Measurements from ENCODE around the gene ZFYVE28. TPM values are rescaled to one million over a fixed set of nuclear protein-coding genes. Genes with fewer than 3 reads are reported as not detected.

The ZFYVE28 gene
- total RNA-seq, 1 experiment from 2014 or later = 12.9 TPM

GRCh38 chr4:2272828-2273120, 145.7 kb downstream of the ZFYVE28 start:
- intact Hi-C loops (cut with micrococcal nuclease; ENCODE audit: unreplicated experiment) = no loop called here
- no peaks in the 10 kb centered on the region for H3K9me3 ChIP-seq (ENCODE audit: insufficient read depth, low read depth)
- no peak for DNase-seq
- no peaks in the 10 kb centered on the region for H4K20me1 ChIP-seq (ENCODE audit: insufficient read depth)
- peaks cover 47% of the 10 kb centered on the region for H3K27me3 ChIP-seq (ENCODE audit: insufficient read depth, low read depth)
- ChIA-PET CTCF (no interaction called here), POLR2A (ENCODE audit: unreplicated experiment) (no interaction called here)
- no peak overlapping the region for H3K27ac ChIP-seq
- TF ChIP-seq, protein P1, sequence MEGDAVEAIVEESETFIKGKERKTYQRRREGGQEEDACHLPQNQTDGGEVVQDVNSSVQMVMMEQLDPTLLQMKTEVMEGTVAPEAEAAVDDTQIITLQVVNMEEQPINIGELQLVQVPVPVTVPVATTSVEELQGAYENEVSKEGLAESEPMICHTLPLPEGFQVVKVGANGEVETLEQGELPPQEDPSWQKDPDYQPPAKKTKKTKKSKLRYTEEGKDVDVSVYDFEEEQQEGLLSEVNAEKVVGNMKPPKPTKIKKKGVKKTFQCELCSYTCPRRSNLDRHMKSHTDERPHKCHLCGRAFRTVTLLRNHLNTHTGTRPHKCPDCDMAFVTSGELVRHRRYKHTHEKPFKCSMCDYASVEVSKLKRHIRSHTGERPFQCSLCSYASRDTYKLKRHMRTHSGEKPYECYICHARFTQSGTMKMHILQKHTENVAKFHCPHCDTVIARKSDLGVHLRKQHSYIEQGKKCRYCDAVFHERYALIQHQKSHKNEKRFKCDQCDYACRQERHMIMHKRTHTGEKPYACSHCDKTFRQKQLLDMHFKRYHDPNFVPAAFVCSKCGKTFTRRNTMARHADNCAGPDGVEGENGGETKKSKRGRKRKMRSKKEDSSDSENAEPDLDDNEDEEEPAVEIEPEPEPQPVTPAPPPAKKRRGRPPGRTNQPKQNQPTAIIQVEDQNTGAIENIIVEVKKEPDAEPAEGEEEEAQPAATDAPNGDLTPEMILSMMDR (conservative IDR thresholded peaks at IDR 0.05) = no peak
- no peak for TF ChIP-seq EZH2 (IDR thresholded peaks at IDR 0.05; ENCODE audit: low read depth)
- H3K36me3 ChIP-seq (ENCODE audit: low read depth) = no peaks in the 10 kb centered on the region
- no peaks in the 10 kb centered on the region for H3K4me1 ChIP-seq (replicated peaks; ENCODE audit: insufficient read depth)
- H3K4me3 ChIP-seq = no peak overlapping the region
- H3K9me2 ChIP-seq (ENCODE audit: insufficient read depth) = no peaks in the 10 kb centered on the region
- no peak overlapping the region for H3K4me2 ChIP-seq
- BruUV-seq (replicated peaks) = no TSS peak
- no peaks in the 10 kb centered on the region for H3F3A ChIP-seq (ENCODE audit: insufficient read depth, low read depth)
- no peaks in the 10 kb centered on the region for H3K79me2 ChIP-seq (ENCODE audit: low read depth)
- H2AFZ ChIP-seq = no peak overlapping the region

DNA sequence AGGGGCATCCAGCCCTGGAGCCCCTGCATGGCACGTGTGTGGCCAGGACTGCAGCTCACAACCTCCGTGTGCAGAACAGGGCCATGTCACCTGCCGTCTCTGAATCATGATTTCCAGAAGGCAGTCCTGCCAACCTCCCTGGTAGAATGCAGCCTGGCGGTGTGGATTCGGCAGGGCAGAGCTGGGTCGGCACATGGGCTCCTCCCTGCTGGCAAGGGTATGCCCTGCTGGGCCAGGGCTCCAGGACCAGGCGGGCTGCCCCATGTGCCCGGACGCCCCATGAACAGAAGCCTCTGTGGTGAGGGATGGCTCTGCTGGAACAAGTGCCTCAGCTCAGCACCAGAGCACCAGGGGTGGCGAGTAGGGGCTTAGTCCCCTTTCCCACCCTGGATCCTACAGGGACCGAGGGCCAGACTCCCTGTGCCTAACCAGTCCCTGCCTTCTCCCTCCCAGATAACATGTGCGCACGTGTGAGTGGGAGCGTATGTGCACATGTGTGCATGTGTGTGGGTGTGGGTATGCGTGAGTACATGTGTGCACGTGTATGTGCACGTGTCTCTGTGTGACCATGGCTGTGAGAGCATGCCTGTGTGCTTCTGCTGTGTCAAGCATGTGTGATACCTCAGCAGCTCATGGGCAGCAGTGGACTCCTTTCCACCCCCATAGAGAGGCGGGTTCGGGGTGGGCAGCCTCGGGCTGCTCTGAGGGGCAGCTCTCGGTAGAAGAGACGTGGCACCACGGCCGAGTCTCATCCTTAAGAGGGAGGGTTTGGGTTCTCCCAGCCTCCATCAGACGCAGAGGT, 146.2 kb downstream of the ZFYVE28 start:
- H3K4me1 ChIP-seq (replicated peaks; ENCODE audit: insufficient read depth) = no peaks in the 10 kb centered on the region
- no peak overlapping the region for H3K27ac ChIP-seq
- H3K9me3 ChIP-seq (ENCODE audit: insufficient read depth, low read depth) = no peaks in the 10 kb centered on the region
- no peak overlapping the region for H2AFZ ChIP-seq
- H3F3A ChIP-seq (ENCODE audit: insufficient read depth, low read depth) = no peaks in the 10 kb centered on the region
- H3K79me2 ChIP-seq (ENCODE audit: low read depth) = no peaks in the 10 kb centered on the region
- H3K4me2 ChIP-seq = no peak overlapping the region
- H4K20me1 ChIP-seq (ENCODE audit: insufficient read depth) = no peaks in the 10 kb centered on the region
- no peak overlapping the region for H3K4me3 ChIP-seq
- BruUV-seq (replicated peaks) = no TSS peak
- H3K27me3 ChIP-seq (ENCODE audit: insufficient read depth, low read depth) = peaks cover 50% of the 10 kb centered on the region
- POLR2A ChIA-PET (ENCODE audit: unreplicated experiment) = no interaction called here
- no peaks in the 10 kb centered on the region for H3K9me2 ChIP-seq (ENCODE audit: insufficient read depth)
- H3K36me3 ChIP-seq (ENCODE audit: low read depth) = no peaks in the 10 kb centered on the region
- CTCF ChIA-PET = interaction anchor here (0.6 kb wide), 1 partner anchor 157 kb away, joined by 7 read pairs; no protein-coding TSS in a partner anchor
- TF ChIP-seq EZH2 (IDR thresholded peaks at IDR 0.05; ENCODE audit: low read depth) = no peak
- TF ChIP-seq, protein P1 (conservative IDR thresholded peaks at IDR 0.05) = no peak
- intact Hi-C loops (cut with micrococcal nuclease; ENCODE audit: unreplicated experiment) = no loop called here
- no peak for DNase-seq

GRCh38 chr4:2271279-2272025, 147.0 kb downstream of the ZFYVE28 start:
- Histone ChIP-seq H3K9me3 (ENCODE audit: insufficient read depth, low read depth) (no peaks in the 10 kb centered on the region), H3K4me3 (no peak overlapping the region), H3K27me3 (ENCODE audit: insufficient read depth, low read depth) (peaks cover 50% of the 10 kb centered on the region), H3K27ac (no peak overlapping the region), H3F3A (ENCODE audit: insufficient read depth, low read depth) (no peaks in the 10 kb centered on the region), H3K79me2 (ENCODE audit: low read depth) (no peaks in the 10 kb centered on the region), H3K4me1 (replicated peaks; ENCODE audit: insufficient read depth) (no peaks in the 10 kb centered on the region), H2AFZ (no peak overlapping the region), H3K9me2 (ENCODE audit: insufficient read depth) (no peaks in the 10 kb centered on the region), H3K4me2 (no peak overlapping the region), H4K20me1 (ENCODE audit: insufficient read depth) (no peaks in the 10 kb centered on the region), H3K36me3 (ENCODE audit: low read depth) (no peaks in the 10 kb centered on the region)
- CTCF ChIA-PET = interaction anchor here (0.6 kb wide), 1 partner anchor 158 kb away, joined by 7 read pairs; no protein-coding TSS in a partner anchor
- DNase-seq = no peak
- TF ChIP-seq, protein P1 (conservative IDR thresholded peaks at IDR 0.05) = no peak
- no peak for TF ChIP-seq EZH2 (IDR thresholded peaks at IDR 0.05; ENCODE audit: low read depth)
- intact Hi-C loops (cut with micrococcal nuclease; ENCODE audit: unreplicated experiment) = no loop called here
- POLR2A ChIA-PET (ENCODE audit: unreplicated experiment) = no interaction called here
- BruUV-seq (replicated peaks) = no TSS peak
